H1 (cell line): ENCODE data around the gene KRTAP4-5. TPM values are rescaled to one million over a fixed set of nuclear protein-coding genes. Genes with fewer than 3 reads are reported as not detected.

Experiments
- CTCF ChIA-PET: fragments of 300-600 bp; sonication (Branson Sonifier 250); formaldehyde crosslinking; loops from one replicate; lab custom pipeline; 2021; ENCODE audit not compliant: partially characterized antibody; lab: Charles Lee
- POLR2A ChIA-PET: fragments of 300-600 bp; sonication (Branson Sonifier 250); formaldehyde crosslinking; loops from one replicate; lab custom pipeline; 2021; ENCODE audit warnings: inconsistent platforms; ENCODE audit not compliant: partially characterized antibody; lab: Charles Lee
- DNase-seq, 2 experiments: peaks; one replicate each; pipeline versions ENCODE4 v3.0.0 to v3.0.0-alpha.2; 2010 to 2022; ENCODE audit warnings: low spot score in 2 of 2, low read depth in 1 of 2, mixed read lengths in 1 of 2
- FAIRE-seq: peaks from 2 replicates; lab custom pipeline; 2011; peaks lifted over from hg19 to GRCh38; lab: Jason Lieb, UNC
- H2AFZ ChIP-seq: 2 replicates; pipeline ENCODE4 v1.8.1; 2012; ENCODE audit warnings: low read length, inconsistent platforms
- H2AK5ac ChIP-seq: 2 replicates; pipeline ENCODE4 v1.6.1; 2013; ENCODE audit warnings: low read depth, low read length
- H2BK120ac ChIP-seq: replicated peaks from 2 replicates; pipeline ENCODE3; 2013; ENCODE audit warnings: low read depth, low read length, inconsistent platforms
- H2BK12ac ChIP-seq: 2 replicates; pipeline ENCODE4 v1.6.1; 2013; ENCODE audit warnings: low read depth, low read length
- H2BK15ac ChIP-seq: 2 replicates; pipeline ENCODE4 v1.6.1; 2013; ENCODE audit warnings: low read length
- H2BK20ac ChIP-seq: 2 replicates; pipeline ENCODE4 v1.6.1; 2013; ENCODE audit warnings: low read length
- H2BK5ac ChIP-seq: 2 replicates; pipeline ENCODE4 v1.6.1; 2013; ENCODE audit warnings: low read depth, low read length
- H3K14ac ChIP-seq: 2 replicates; pipeline ENCODE4 v1.6.1; 2013; ENCODE audit warnings: inconsistent platforms; ENCODE audit not compliant: insufficient read length
- H3K18ac ChIP-seq: 2 replicates; pipeline ENCODE4 v1.6.1; 2013; ENCODE audit warnings: low read length; ENCODE audit errors: extremely low read depth
- H3K23ac ChIP-seq: 2 replicates; pipeline ENCODE4 v1.6.1; 2013; ENCODE audit warnings: inconsistent platforms; ENCODE audit not compliant: insufficient read length
- H3K23me2 ChIP-seq: 2 replicates; pipeline ENCODE4 v1.6.1; 2013; ENCODE audit warnings: low read depth, low read length
- H3K27ac ChIP-seq: 2 replicates; pipeline ENCODE4 v1.6.1; 2011; ENCODE audit warnings: low read depth, low read length, inconsistent platforms
- H3K27me3 ChIP-seq, 4 experiments: replicated peaks in 1 of 4; 1 replicate in 1 of 4; 2 replicates in 3 of 4; pipeline versions ENCODE4 v1.6.1 to v1.8.1; 2011 to 2013; ENCODE audit warnings: low read length in 3 of 4, mild to moderate bottlenecking in 3 of 4, inconsistent platforms in 2 of 4, mixed read lengths in 2 of 4, moderate library complexity in 1 of 4; ENCODE audit not compliant: control insufficient read depth in 3 of 4, insufficient read depth in 3 of 4; ENCODE audit errors: extremely low read depth in 1 of 4
- H3K36me3 ChIP-seq, 4 experiments: 2 replicates each; pipeline versions ENCODE4 v1.6.1 to v1.8.1; 2011 to 2013; ENCODE audit warnings: mild to moderate bottlenecking in 4 of 4, low read length in 3 of 4, moderate library complexity in 2 of 4, control low read depth in 1 of 4, inconsistent platforms in 1 of 4; ENCODE audit not compliant: insufficient read depth in 4 of 4, control insufficient read depth in 2 of 4
- H3K4ac ChIP-seq: replicated peaks from 2 replicates; pipeline ENCODE3; 2013; ENCODE audit warnings: low read length, low read depth, mixed read lengths, inconsistent platforms; ENCODE audit not compliant: insufficient read length
- H3K4me1 ChIP-seq, 4 experiments: replicated peaks in 1 of 4; 1 replicate in 1 of 4; 2 replicates in 3 of 4; pipeline versions ENCODE4 v1.6.1 to v1.8.1; 2011 to 2013; ENCODE audit warnings: low read length in 3 of 4, inconsistent platforms in 2 of 4, mixed read lengths in 1 of 4; ENCODE audit not compliant: insufficient read depth in 4 of 4, control insufficient read depth in 3 of 4
- H3K4me2 ChIP-seq, 2 experiments: 2 replicates each; pipeline versions ENCODE4 v1.6.1 to v1.8.1; 2011 to 2013; ENCODE audit warnings: low read depth in 2 of 2, low read length in 2 of 2, control low read depth in 1 of 2, inconsistent platforms in 1 of 2, mild to moderate bottlenecking in 1 of 2; ENCODE audit not compliant: insufficient read depth in 1 of 2
- H3K4me3 ChIP-seq, 4 experiments: fragments of 200-600, 300-600 bp in 1 of 4; sonication (generic), shearing (Covaris generic), sonication (Bioruptor Twin) in 1 of 4; 2 replicates each; pipeline versions ENCODE4 v1.5.1 to v1.8.1; 2011 to 2016; ENCODE audit warnings: low read length in 4 of 4, low read depth in 3 of 4, control low read depth in 2 of 4, inconsistent platforms in 2 of 4, mild to moderate bottlenecking in 2 of 4, mixed read lengths in 1 of 4, moderate library complexity in 1 of 4; ENCODE audit not compliant: insufficient read depth in 2 of 4; ENCODE audit errors: extremely low read depth in 1 of 4
- H3K56ac ChIP-seq: replicated peaks from 2 replicates; pipeline ENCODE3; 2013; ENCODE audit warnings: low read depth, mild to moderate bottlenecking, mixed read lengths, low read length, inconsistent platforms; ENCODE audit not compliant: insufficient read length
- H3K79me1 ChIP-seq: 2 replicates; pipeline ENCODE4 v1.6.1; 2013; ENCODE audit warnings: low read depth, low read length, control low read depth
- H3K79me2 ChIP-seq, 2 experiments: 2 replicates each; pipeline versions ENCODE4 v1.6.1 to v1.8.1; 2012 to 2013; ENCODE audit warnings: low read length in 2 of 2, mild to moderate bottlenecking in 2 of 2, inconsistent platforms in 1 of 2; ENCODE audit not compliant: insufficient read depth in 2 of 2, control insufficient read depth in 1 of 2
- H3K9ac ChIP-seq, 4 experiments: replicated peaks in 1 of 4; 1 replicate in 1 of 4; 2 replicates in 3 of 4; pipeline versions ENCODE4 v1.6.1 to v1.8.1; 2011 to 2013; ENCODE audit warnings: low read depth in 3 of 4, low read length in 3 of 4, control low read depth in 2 of 4, mild to moderate bottlenecking in 2 of 4, moderate library complexity in 2 of 4, inconsistent platforms in 1 of 4; ENCODE audit errors: extremely low read depth in 1 of 4
- H3K9me3 ChIP-seq, 2 experiments: 2 replicates each; pipeline versions ENCODE4 v1.6.1 to v1.8.1; 2012 to 2013; ENCODE audit warnings: mild to moderate bottlenecking in 2 of 2, moderate library complexity in 2 of 2, control low read depth in 1 of 2, inconsistent platforms in 1 of 2, low read depth in 1 of 2, low read length in 1 of 2, mixed read lengths in 1 of 2; ENCODE audit not compliant: insufficient read depth in 2 of 2
- H4K20me1 ChIP-seq, 2 experiments: replicated peaks in 1 of 2; 2 replicates each; pipeline versions ENCODE3 to v1.8.1; 2011 to 2013; ENCODE audit warnings: inconsistent platforms in 2 of 2, low read length in 2 of 2, mild to moderate bottlenecking in 1 of 2; ENCODE audit not compliant: insufficient read depth in 2 of 2, control insufficient read depth in 1 of 2
- H4K5ac ChIP-seq: 2 replicates; pipeline ENCODE4 v1.6.1; 2013; ENCODE audit warnings: low read length, low read depth, mixed read lengths, inconsistent platforms; ENCODE audit not compliant: insufficient read length
- H4K8ac ChIP-seq: 2 replicates; pipeline ENCODE4 v1.8.0; 2013; ENCODE audit warnings: mild to moderate bottlenecking, moderate library complexity, low read length, inconsistent platforms; ENCODE audit not compliant: insufficient read depth; ENCODE audit errors: extremely low read depth
- H4K91ac ChIP-seq: replicated peaks from 2 replicates; pipeline ENCODE3; 2013; ENCODE audit warnings: low read length, mixed read lengths, inconsistent platforms; ENCODE audit not compliant: insufficient read length
- BCL11A ChIP-seq, 2 experiments: IDR thresholded peaks; one replicate each; pipeline ENCODE4 v1.6.1; 2011; ENCODE audit warnings: low read depth in 2 of 2, low read length in 2 of 2, mild to moderate bottlenecking in 2 of 2
- E2F6 ChIP-seq: IDR thresholded peaks from 2 replicates; pipeline ENCODE4 v1.6.1; 2012; ENCODE audit warnings: inconsistent platforms
- HDAC2 ChIP-seq, 2 experiments: fragments of 300-600 bp in 1 of 2; sonication (generic) in 1 of 2; IDR thresholded peaks; 2 replicates each; pipeline ENCODE4 v1.6.1; 2011 to 2012; ENCODE audit warnings: low read depth in 2 of 2, low read length in 2 of 2, mild to moderate bottlenecking in 2 of 2, moderate library complexity in 2 of 2, borderline replicate concordance in 1 of 2, inconsistent platforms in 1 of 2
- KDM1A ChIP-seq: fragments of 200-600, 300-600 bp; sonication (generic); IDR thresholded peaks from 2 replicates; pipeline ENCODE4 v1.7.1; 2016; ENCODE audit warnings: mild to moderate bottlenecking, low read length, borderline replicate concordance
- KDM5A ChIP-seq: fragments of 200-600 bp; IDR thresholded peaks from 2 replicates; pipeline ENCODE4 v1.7.1; 2012; ENCODE audit warnings: mild to moderate bottlenecking, low read length, inconsistent platforms, mixed read lengths
- RAD21 ChIP-seq, 2 experiments: IDR thresholded peaks in 1 of 2; conservative IDR thresholded peaks in 1 of 2; 2 replicates each; pipeline ENCODE4 v1.6.1; 2011; ENCODE audit warnings: low read depth in 2 of 2, low read length in 2 of 2, improper control_type of control experiment in 1 of 2, inconsistent platforms in 1 of 2, mild to moderate bottlenecking in 1 of 2, moderate library complexity in 1 of 2
- RFX5 ChIP-seq: IDR thresholded peaks from 2 replicates; pipeline ENCODE4 v1.6.1; 2011; ENCODE audit warnings: low read depth, low read length, improper control_type of control experiment, borderline replicate concordance
- RNF2 ChIP-seq: fragments of 200-900, 300-1000 bp; sonication (generic); IDR thresholded peaks from 2 replicates; pipeline ENCODE4 v1.7.1; 2016; ENCODE audit warnings: borderline replicate concordance, low read depth, mild to moderate bottlenecking, antibody characterized with exemption, low read length; ENCODE audit not compliant: poor library complexity, severe bottlenecking; ENCODE audit errors: missing control alignments
- SP1 ChIP-seq: IDR thresholded peaks from 2 replicates; pipeline ENCODE4 v1.6.1; 2011; ENCODE audit warnings: low read depth, low read length
- SP4 ChIP-seq: IDR thresholded peaks from 2 replicates; pipeline ENCODE4 v1.6.1; 2012; ENCODE audit warnings: low read length, inconsistent platforms
- SUZ12 ChIP-seq: fragments of 200-600 bp; sonication (generic); IDR thresholded peaks from 2 replicates; pipeline ENCODE4 v1.6.1; 2012; ENCODE audit warnings: mild to moderate bottlenecking, inconsistent platforms, low read length, moderate library complexity, mixed read lengths
- TBP ChIP-seq: IDR thresholded peaks from 2 replicates; pipeline ENCODE4 v1.6.1; 2011; ENCODE audit warnings: low read depth, low read length, improper control_type of control experiment
- TEAD4 ChIP-seq: IDR thresholded peaks from 2 replicates; pipeline ENCODE4 v1.6.1; 2012; ENCODE audit warnings: low read depth, low read length, inconsistent platforms, mixed read lengths
- YY1 ChIP-seq: IDR thresholded peaks from 2 replicates; pipeline ENCODE4 v1.6.1; 2011; ENCODE audit warnings: low read depth, mild to moderate bottlenecking, low read length
- WGBS, 2 experiments: shearing (Covaris generic) in 1 of 2; methylation state at CpG; one replicate each; pipeline versions ENCODE4 v1.1.6 to v1.1.7; 2013 to 2015; ENCODE audit warnings: low lambda C conversion rate in 2 of 2, mixed read lengths in 2 of 2, inconsistent platforms in 1 of 2, low coverage in 1 of 2, missing lambda C conversion rate in 1 of 2; ENCODE audit not compliant: insufficient replicate concordance in 2 of 2, insufficient coverage in 1 of 2, insufficient read length in 1 of 2; ENCODE audit errors: extremely low coverage in 1 of 2, missing lambda C conversion rate in 1 of 2; 5-methylcytosine and 5-hydroxymethylcytosine counted together
- polyA plus RNA-seq, 7 experiments: library from polyadenylated mRNA; depleted of rRNA in 3 of 7; stranded (reverse) in 5 of 7; unstranded in 2 of 7; fragments of >200 nt in 5 of 7; fragments of 200-250 nt in 2 of 7; gene quantifications; 1 replicate in 5 of 7; 2 replicates in 1 of 7; 4 replicates in 1 of 7; pipeline versions ENCODE4 v1.2.1 to v1.2.3, GENCODE V29; 2011 to 2013; ENCODE audit warnings: missing spikeins in 2 of 7, mixed read lengths in 2 of 7
- total RNA-seq: library from RNA; stranded (reverse); fragmentation: NEBNext Ultra II Directional; extraction: Animal tissue kit (Norgen Biotek cat#: 25700); gene quantifications from 2 replicates; pipeline ENCODE4 v1.2.1, GENCODE V29; 2021

KRTAP4-5 gene
- total and polyA plus RNA-seq, 2 of the 8 experiments (the other 6 are each of a cell fraction or from before 2014, with no cell fraction given), result not detected

GRCh38 chr17:41103896-41104295 lies 45.7 kb downstream of the KRTAP4-5 start:
- Histone ChIP-seq H3K18ac (no peak overlapping the region), H4K91ac (no peak overlapping the region), H2BK15ac (no peak overlapping the region), H3K9ac (no peak overlapping the region), H3K36me3 (no peaks in the 10 kb centered on the region), H3K23ac (no peak overlapping the region), H3K79me1 (no peaks in the 10 kb centered on the region), H3K56ac (no peak overlapping the region), H3K27me3 (no peaks in the 10 kb centered on the region), H3K27ac (no peak overlapping the region), H3K4me2 (no peak overlapping the region), H3K9me3 (no peaks in the 10 kb centered on the region), H3K23me2 (no peaks in the 10 kb centered on the region), H3K79me2 (no peaks in the 10 kb centered on the region), H2BK20ac (no peak overlapping the region), H2AFZ (no peak overlapping the region), H4K8ac (no peak overlapping the region), H3K4me3 (no peak overlapping the region), H3K14ac (no peak overlapping the region), H2AK5ac (no peak overlapping the region), H3K4me1 (peaks cover 2 to 10% (median 6%) of the 10 kb centered on the region in 4 experiments; a peak in 5 of 7 replicates), H2BK12ac (no peak overlapping the region), H4K5ac (no peak overlapping the region), H3K4ac (no peak overlapping the region), H2BK120ac (no peak overlapping the region), H4K20me1 (no peaks in the 10 kb centered on the region), H2BK5ac (no peak overlapping the region)
- DNase-seq, result no peak
- no peak for FAIRE-seq
- ChIA-PET POLR2A (no interaction called here), CTCF (no interaction called here)
- 94% methylated on average over 1 of the region's 1 CpG; no CpG with 5 or more reads in 1 of the 2 experiments for WGBS, 2 experiments
- TF ChIP-seq TBP, result no peak
- TF ChIP-seq TEAD4, result no peak
- no peak for TF ChIP-seq SP1
- TF ChIP-seq KDM1A, result no peak
- no peak for TF ChIP-seq KDM5A
- no peak for TF ChIP-seq RNF2
- no peak for TF ChIP-seq HDAC2 (IDR thresholded peaks at IDR 0.05; ENCODE audit: borderline replicate concordance in 1 of 2, low read depth in 2 of 2, low read length in 2 of 2)
- no peak for TF ChIP-seq RAD21 (IDR thresholded peaks at IDR 0.05 in 1 of 2, conservative IDR thresholded peaks at IDR 0.05 in 1 of 2; ENCODE audit: low read depth in 2 of 2, low read length in 2 of 2)
- TF ChIP-seq RFX5, result no peak
- TF ChIP-seq SP4, result no peak
- TF ChIP-seq YY1, result no peak
- TF ChIP-seq BCL11A (IDR thresholded peaks at IDR 0.05; ENCODE audit: low read depth in 2 of 2, low read length in 2 of 2), result no peak
- no peak for TF ChIP-seq E2F6
- no peak for TF ChIP-seq SUZ12
